Stimulated activated CD4-positive, alpha-beta T cell treated with anti-CD3 and anti-CD28 coated beads, Interleukin-2, amount 100 ng/mL, for 24 hours (primary cell): ENCODE data around the gene DLGAP3.
A peak's percentile ranks its signal among the peaks of the same experiment; 100 is the strongest.
"Not testable (repeated sequence)": the region's sequence is repeated elsewhere in the genome, so short reads cannot be mapped to it uniquely, and the experiment has no call there.

Experiments used
- DNase-seq, 2 donors: peaks; one replicate each; pipeline ENCODE4 v3.0.0-alpha.2; 2020

The DLGAP3 gene, protein sequence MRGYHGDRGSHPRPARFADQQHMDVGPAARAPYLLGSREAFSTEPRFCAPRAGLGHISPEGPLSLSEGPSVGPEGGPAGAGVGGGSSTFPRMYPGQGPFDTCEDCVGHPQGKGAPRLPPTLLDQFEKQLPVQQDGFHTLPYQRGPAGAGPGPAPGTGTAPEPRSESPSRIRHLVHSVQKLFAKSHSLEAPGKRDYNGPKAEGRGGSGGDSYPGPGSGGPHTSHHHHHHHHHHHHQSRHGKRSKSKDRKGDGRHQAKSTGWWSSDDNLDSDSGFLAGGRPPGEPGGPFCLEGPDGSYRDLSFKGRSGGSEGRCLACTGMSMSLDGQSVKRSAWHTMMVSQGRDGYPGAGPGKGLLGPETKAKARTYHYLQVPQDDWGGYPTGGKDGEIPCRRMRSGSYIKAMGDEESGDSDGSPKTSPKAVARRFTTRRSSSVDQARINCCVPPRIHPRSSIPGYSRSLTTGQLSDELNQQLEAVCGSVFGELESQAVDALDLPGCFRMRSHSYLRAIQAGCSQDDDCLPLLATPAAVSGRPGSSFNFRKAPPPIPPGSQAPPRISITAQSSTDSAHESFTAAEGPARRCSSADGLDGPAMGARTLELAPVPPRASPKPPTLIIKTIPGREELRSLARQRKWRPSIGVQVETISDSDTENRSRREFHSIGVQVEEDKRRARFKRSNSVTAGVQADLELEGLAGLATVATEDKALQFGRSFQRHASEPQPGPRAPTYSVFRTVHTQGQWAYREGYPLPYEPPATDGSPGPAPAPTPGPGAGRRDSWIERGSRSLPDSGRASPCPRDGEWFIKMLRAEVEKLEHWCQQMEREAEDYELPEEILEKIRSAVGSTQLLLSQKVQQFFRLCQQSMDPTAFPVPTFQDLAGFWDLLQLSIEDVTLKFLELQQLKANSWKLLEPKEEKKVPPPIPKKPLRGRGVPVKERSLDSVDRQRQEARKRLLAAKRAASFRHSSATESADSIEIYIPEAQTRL

DNA sequence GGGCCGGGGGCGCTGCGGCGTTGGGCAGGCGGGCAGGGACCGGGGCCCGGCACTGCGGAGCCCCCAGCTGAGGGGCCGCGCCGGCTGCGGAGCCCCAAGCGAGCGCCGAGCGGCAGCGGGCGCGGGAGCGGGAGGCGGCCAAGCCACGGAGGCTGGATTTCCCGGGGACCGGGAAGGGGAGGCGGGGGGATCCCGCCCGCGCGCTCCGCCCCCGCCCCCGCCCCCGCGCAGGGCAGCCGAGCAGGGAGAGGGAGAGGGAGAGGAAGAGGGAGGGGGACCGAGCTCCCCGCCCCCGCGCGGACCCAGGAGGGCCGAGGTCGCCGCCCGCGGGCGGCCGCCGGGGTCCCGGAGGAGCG lies at the start of gene DLGAP3:
TSS of gene DLGAP3 (minus strand) at position 154 of the 356 bp plus-strand sequence. CDS start 24,267 bp downstream, outside the sequence.
- peak in 1 of 2 donors; percentile 8 for DNase-seq

DNA sequence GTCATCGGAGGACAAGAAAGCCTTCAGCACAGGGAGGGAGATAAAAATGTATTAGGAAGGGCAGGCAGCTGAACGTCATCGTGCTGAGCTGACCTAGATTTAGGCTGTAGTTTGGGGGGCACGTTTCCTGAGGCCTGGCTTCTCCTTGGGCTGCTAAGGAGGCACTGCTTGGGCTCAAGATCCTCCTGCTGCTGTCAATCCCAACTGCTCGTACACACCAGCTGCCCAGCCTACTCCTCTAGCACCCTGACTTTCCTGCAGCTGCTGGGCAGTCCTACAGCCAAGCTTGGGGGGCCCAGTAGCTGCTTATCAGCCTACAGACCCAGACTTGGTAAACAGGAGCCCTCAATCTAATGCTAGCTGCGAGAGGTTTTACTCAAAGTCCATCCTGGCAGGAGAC lies 49.5 kb upstream of the DLGAP3 start:
- no peak for DNase-seq

DNA sequence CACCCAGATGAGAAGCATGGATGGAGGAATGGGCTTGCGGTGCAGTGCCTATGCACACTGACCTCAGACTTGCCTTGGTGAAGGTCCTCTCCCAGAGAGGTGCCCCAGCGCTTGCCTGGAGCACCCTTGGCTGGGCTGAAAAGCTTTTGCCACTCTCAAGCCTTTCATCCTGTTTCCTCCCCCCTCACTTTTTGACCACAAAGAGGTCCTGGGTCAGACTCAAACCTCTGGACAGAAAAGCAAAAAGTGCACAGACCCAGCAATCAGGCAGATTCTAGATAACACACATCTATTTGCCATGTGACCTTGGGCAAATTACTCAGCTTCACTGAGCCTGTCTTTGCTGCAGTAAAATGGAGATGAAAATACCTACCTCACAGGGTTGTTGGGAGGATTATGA lies 48.4 kb upstream of the DLGAP3 start:
- no peak for DNase-seq

GRCh38 chr1:34977210-34977471 lies 47.7 kb upstream of the DLGAP3 start:
- no peak for DNase-seq

DNA sequence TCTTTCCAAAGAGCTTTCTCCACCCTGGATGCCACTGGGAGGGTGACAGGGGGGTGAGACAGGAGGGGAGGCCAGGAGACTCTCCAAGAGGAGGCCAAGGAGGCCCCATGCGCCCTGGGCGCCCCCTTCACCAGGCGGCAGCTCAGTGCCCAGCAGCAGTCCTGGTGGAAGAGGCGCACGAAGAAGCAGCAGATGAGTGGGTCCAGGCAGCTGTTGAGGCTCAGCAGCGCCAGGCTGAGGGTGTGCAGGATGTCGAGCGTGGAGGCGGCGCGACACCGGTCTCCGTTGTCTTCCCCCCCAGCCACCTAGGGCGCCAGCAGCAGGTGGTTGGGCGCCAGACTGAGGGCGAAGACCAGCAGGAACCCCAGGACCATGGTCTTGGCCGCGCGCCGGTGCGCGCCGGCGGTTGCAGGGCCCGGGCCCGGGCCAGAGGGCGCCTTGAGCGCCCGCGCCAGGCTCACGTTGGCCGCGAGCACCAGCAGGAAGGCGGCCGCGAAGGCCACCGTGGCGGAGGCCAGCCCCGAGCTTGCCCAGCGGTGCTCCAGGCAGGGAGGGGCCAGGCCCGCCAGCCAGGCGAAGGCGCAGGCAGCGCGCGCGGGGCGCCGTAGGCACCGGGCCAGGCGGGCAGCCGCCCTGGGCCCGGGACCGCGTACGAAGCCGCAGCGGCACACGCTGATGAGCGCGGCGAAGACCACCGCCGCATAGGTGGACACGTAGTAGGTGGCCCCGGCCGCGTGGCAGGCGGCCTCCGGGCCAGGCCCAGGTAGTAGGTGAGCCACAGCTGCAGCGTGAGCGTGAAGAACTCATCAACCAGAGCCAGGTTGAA lies 47.1 kb upstream of the DLGAP3 start:
- DNase-seq = no peak

GRCh38 chr1:34975771-34976170 lies 46.3 kb upstream of the DLGAP3 start:
- DNase-seq = no peak

- DNase-seq = no peak
These were observed 45.9 kb upstream of the DLGAP3 start for GRCh38 chr1:34975338-34975737.

GRCh38 chr1:34974626-34975025 lies 45.2 kb upstream of the DLGAP3 start:
- DNase-seq = no peak

DNA sequence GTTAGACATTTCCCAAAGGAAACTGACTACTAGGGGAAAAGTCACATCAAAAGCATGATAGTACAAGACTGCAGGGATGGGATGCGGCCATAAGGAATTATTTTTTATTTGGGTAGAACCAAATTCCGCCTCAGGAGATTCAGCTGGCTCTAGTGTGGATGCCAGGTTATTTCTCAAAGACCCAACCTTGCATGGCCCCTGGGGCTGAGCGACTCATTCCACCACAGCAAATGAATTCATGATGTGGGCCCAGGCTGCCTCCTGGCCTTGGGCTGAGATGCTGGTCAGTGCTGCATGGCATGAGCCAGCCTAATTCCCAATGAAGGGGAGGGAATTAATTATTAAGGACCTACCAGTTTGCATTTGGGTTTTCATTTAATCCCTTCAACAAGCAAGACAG lies 43.9 kb upstream of the DLGAP3 start:
- DNase-seq = no peak

GRCh38 chr1:34970829-34971228 lies 41.4 kb upstream of the DLGAP3 start:
- DNase-seq = no peak

- DNase-seq = no peak
These were observed 40.8 kb upstream of the DLGAP3 start for GRCh38 chr1:34970220-34970735.

- not testable (repeated sequence) for DNase-seq
These were observed 38.8 kb upstream of the DLGAP3 start for GRCh38 chr1:34968297-34968696.

- DNase-seq = not testable (repeated sequence)
These were observed 38.2 kb upstream of the DLGAP3 start for GRCh38 chr1:34967672-34968071.

DNA sequence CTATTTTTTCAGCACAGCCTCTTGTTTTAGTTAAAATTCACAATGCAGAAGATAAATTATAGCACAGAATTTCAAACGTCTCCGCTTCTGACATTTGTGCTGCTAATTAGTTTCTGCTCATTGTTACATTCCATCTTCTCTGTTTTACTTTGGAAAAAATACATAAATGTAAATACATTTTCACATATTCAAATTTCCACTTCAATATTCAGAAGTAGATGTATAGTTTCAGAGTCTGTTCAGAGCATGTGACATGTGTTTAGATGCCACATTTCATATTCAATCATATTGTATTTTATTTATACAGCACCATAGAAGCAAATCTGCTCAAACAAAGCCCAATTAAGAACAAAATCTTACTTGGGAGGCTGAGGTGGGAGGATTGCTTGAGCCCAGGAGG lies 36.1 kb upstream of the DLGAP3 start:
- no peak for DNase-seq

- DNase-seq = no peak
These were observed 21.0 kb upstream of the DLGAP3 start for GRCh38 chr1:34950428-34950827.

DNA sequence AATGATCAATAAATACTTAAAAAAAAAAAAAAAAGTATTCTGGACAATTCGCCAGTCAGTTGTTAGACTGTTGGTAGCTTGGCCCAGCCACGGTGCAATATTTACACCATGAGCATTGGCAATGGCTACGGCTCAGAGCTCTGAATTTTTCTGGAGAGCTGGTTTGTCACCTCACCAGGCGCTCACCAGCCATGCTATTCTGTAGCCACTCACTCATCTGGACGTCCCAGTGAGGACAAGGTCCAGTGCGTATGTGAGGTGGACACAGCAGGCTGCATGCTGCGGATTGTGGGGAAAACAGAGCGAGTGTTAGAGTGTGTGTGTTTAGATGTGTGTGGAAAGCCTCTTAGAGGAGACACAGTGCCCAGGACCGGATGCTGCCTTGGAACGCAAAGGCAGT lies 19.3 kb upstream of the DLGAP3 start:
- not testable (repeated sequence) for DNase-seq

GRCh38 chr1:34947641-34948314 lies 18.3 kb upstream of the DLGAP3 start:
- not testable (repeated sequence) for DNase-seq

DNA sequence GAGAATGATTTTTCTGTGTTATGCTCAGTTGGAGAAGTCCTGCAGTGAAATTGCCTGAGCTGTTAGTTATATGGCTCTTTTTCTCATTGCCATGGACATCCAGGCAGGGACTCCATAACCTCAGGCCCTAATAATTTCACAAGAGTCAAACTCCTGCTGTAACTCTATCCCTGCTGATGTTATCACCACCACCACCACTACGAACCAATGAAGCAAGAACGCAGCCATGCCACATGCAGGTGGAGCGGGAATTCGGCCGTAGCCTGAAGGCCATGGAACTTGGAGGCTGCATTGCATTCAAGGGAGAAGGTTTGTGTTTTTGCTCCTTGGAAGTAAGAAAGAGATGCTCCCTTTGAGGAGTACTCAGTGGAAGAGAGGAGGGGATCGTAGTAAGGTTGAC lies 16.8 kb upstream of the DLGAP3 start:
- no peak for DNase-seq

- not testable (repeated sequence) for DNase-seq
These were observed 12.3 kb upstream of the DLGAP3 start for GRCh38 chr1:34941798-34942197.

- no peak for DNase-seq
These were observed 1.2 kb upstream of the DLGAP3 start for GRCh38 chr1:34930702-34931071.

DNA sequence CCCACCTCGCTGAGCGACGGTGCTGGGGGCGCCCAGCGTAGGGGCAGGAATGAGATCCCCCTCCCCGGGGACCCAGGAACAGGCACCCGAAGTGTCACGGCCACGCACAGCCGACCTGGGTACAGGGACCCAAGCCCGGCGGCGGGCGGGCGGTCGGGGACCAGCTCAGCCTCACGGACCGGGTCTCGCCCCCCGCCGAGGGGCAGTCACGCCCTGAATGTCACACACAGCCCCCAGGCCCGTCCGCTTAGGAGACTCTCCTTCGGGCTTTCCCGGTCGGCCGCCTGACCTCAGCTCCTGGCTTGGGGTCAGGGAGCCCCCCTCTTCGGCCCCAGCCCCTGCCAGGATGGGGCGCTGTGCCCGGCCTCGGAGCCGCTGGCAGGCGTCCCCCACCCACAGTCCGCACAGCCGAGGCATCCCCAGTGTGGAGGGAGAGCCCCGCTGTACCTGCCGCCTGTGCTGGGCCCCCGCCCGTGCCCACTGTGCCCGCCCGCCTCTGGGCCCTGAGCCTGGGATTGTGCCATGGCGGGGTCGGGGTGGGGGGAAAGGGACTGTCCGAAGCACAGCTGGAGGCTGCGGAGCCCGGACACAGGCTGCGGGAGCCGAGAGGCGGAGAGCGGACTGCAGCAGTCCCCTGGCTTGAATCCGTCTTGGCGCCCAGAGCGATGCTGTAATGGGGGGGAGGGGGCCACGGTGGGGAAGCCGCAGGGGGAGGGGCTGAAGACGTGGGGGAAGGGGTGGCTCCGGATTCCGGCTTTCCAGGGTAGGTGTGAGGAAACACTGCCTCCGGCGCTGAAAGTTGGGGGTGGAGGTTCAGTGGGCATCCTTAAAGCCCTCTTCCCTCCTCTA lies 627 bp upstream of the DLGAP3 start:
- no peak for DNase-seq
